HG02884 (cell line): Measurements from ENCODE around the gene CDH15.
A peak's percentile ranks its signal among the peaks of the same experiment; 100 is the strongest.

Experiments
- ATAC-seq: cut with Tn5 transposase; IDR thresholded peaks from one replicate; pipeline ENCODE4 v1.9.1; 2021; ENCODE audit warnings: mild to moderate bottlenecking, moderate library complexity; ENCODE audit not compliant: unreplicated experiment

The CDH15 gene

GRCh38 chr16:89171216-89172170, at the start of gene CDH15:
CDH15 (plus strand) TSS chr16:89171748; CDS start chr16:89171832, 84 bp downstream.
- ATAC-seq, result peak; percentile 85

- no peak for ATAC-seq
These were observed 49.2 kb upstream of the CDH15 start for GRCh38 chr16:89122322-89122851.

- no peak for ATAC-seq
These were observed 48.3 kb upstream of the CDH15 start for GRCh38 chr16:89123001-89123830.

GRCh38 chr16:89123831-89124100, 47.8 kb upstream of the CDH15 start:
- ATAC-seq, result no peak

GRCh38 chr16:89129378-89129777, 42.2 kb upstream of the CDH15 start:
- no peak for ATAC-seq

GRCh38 chr16:89130448-89130847, 41.1 kb upstream of the CDH15 start:
- ATAC-seq, result no peak

GRCh38 chr16:89131783-89132182, 39.8 kb upstream of the CDH15 start:
- no peak for ATAC-seq

- ATAC-seq, result no peak
These were observed 39.1 kb upstream of the CDH15 start for GRCh38 chr16:89132194-89133005.

GRCh38 chr16:89133457-89134127, 38.0 kb upstream of the CDH15 start:
- ATAC-seq, result no peak

- no peak for ATAC-seq
These were observed 37.3 kb upstream of the CDH15 start for GRCh38 chr16:89134269-89134668.

GRCh38 chr16:89135166-89135565, 36.4 kb upstream of the CDH15 start:
- ATAC-seq, result no peak

- ATAC-seq, result no peak
These were observed 35.4 kb upstream of the CDH15 start for GRCh38 chr16:89135971-89136765.

GRCh38 chr16:89136931-89137330, 34.6 kb upstream of the CDH15 start:
- ATAC-seq, result no peak

- ATAC-seq, result no peak
These were observed 33.7 kb upstream of the CDH15 start for GRCh38 chr16:89137666-89138512.

- ATAC-seq, result no peak
These were observed 33.1 kb upstream of the CDH15 start for GRCh38 chr16:89138513-89138795.

- ATAC-seq, result no peak
These were observed 32.6 kb upstream of the CDH15 start for GRCh38 chr16:89138843-89139520.

- no peak for ATAC-seq
These were observed 31.6 kb upstream of the CDH15 start for GRCh38 chr16:89139907-89140361.

GRCh38 chr16:89140401-89140800, 31.1 kb upstream of the CDH15 start:
- no peak for ATAC-seq
